Kidney epithelial cell (primary cell): ENCODE data around the gene DPM2. TPM values are rescaled to one million over a fixed set of nuclear protein-coding genes. Genes with fewer than 3 reads are reported as not detected.

ENCODE experiments used
- DNase-seq: peaks from one replicate; pipeline ENCODE4 v3.0.0-alpha.2; 2010; ENCODE audit warnings: low read depth
- H3K27me3 ChIP-seq: 2 replicates; pipeline ENCODE4 v1.6.0; 2011; ENCODE audit warnings: low read length; ENCODE audit not compliant: control insufficient read depth, insufficient read depth
- H3K36me3 ChIP-seq: 2 replicates; pipeline ENCODE4 v1.5.1; 2011; ENCODE audit warnings: low read length; ENCODE audit not compliant: control insufficient read depth, insufficient read depth
- H3K4me3 ChIP-seq: 2 replicates; pipeline ENCODE4 v1.5.1; 2011; ENCODE audit warnings: low read depth, mild to moderate bottlenecking, control low read depth, low read length
- CTCF ChIP-seq: IDR thresholded peaks from 2 replicates; pipeline ENCODE4 v1.5.1; 2011; ENCODE audit warnings: mild to moderate bottlenecking, moderate library complexity, low read length, control low read depth, inconsistent platforms; ENCODE audit not compliant: insufficient read depth, poor library complexity, severe bottlenecking
- total RNA-seq: library from RNA; depleted of rRNA; stranded (reverse); fragments of >200 nt; gene quantifications from 2 replicates; pipeline ENCODE4 v1.2.3, GENCODE V29; 2015

The DPM2 gene
- total RNA-seq, 1 donor from 2014 or later, result 31.8 TPM

GRCh38 chr9:127885508-127886281 lies 52.0 kb downstream of the DPM2 start:
- no peak for TF ChIP-seq CTCF
- Histone ChIP-seq H3K4me3 (no peak overlapping the region), H3K27me3 (no peaks in the 10 kb centered on the region), H3K36me3 (peaks cover 2% of the 10 kb centered on the region)
- DNase-seq, result no peak

Other genes with a start within 250 kb of the DPM2 start
- gene CFAP157, start 230.9 kb downstream of the DPM2 start, total RNA-seq, result 0.07 TPM in 1 of 2 replicates, not detected in the other
- 36.5 and 43.6 TPM in 2 replicates for gene PTRH1, start 222.2 kb downstream of the DPM2 start, total RNA-seq
- not detected in 2 replicates for gene TTC16, start 221.8 kb downstream of the DPM2 start, total RNA-seq
- 13.3 and 13.4 TPM in 2 replicates for gene TOR2A, start 202.6 kb downstream of the DPM2 start, total RNA-seq
- gene SH2D3C, start 159.2 kb downstream of the DPM2 start, total RNA-seq, result 0.17 and 0.27 TPM in 2 replicates
- 38.5 and 47.3 TPM in 2 replicates for gene CDK9, start 151.8 kb downstream of the DPM2 start, total RNA-seq
- 92.5 and 131 TPM in 2 replicates for gene FPGS, start 135.0 kb downstream of the DPM2 start, total RNA-seq
- gene ENG, start 83.2 kb downstream of the DPM2 start, total RNA-seq, result 3.4 and 6.3 TPM in 2 replicates
- 44.8 and 56.4 TPM in 2 replicates for gene AK1, start 60.2 kb downstream of the DPM2 start, total RNA-seq
- gene ST6GALNAC6, start 38.3 kb downstream of the DPM2 start, total RNA-seq, result 25.6 and 31.1 TPM in 2 replicates
- 21.0 and 32.5 TPM in 2 replicates for gene ST6GALNAC4, start 20.8 kb downstream of the DPM2 start, total RNA-seq
- 3.6 and 4.2 TPM in 2 replicates for gene PIP5KL1, start 7.1 kb downstream of the DPM2 start, total RNA-seq
- 16.5 and 29.4 TPM in 2 replicates for gene EEIG1, start 43.1 kb upstream of the DPM2 start, total RNA-seq
- gene NAIF1, start 129.5 kb upstream of the DPM2 start, total RNA-seq, result 13.6 and 14.2 TPM in 2 replicates
- gene SLC25A25, start 130.4 kb upstream of the DPM2 start, total RNA-seq, result 22.8 and 24.5 TPM in 2 replicates
- gene PTGES2, start 189.9 kb upstream of the DPM2 start, total RNA-seq, result 81.2 and 98.4 TPM in 2 replicates
- gene LCN2, start 211.6 kb upstream of the DPM2 start, total RNA-seq, result 233 and 283 TPM in 2 replicates
- 406 and 420 TPM in 2 replicates for gene BBLN, start 222.4 kb upstream of the DPM2 start, total RNA-seq